Activated CD4-positive, alpha-beta memory T cell treated with anti-CD3 and anti-CD28 coated beads, Interleukin-2, amount 10 ng/mL, durations not matched to agents 7 days and 5 days (primary cell): ENCODE results near the gene HEATR3. TPM values are rescaled to one million over a fixed set of nuclear protein-coding genes. Genes with fewer than 3 reads are reported as not detected.

ENCODE experiments used
- CTCF ChIA-PET: fragments of 350-600 bp; sonication (Branson Sonifier 250); formaldehyde crosslinking; loops from one replicate; lab custom pipeline; 2021; ENCODE audit warnings: antibody characterized with exemption, inconsistent platforms; lab: Charles Lee
- POLR2A ChIA-PET: fragments of 350-600 bp; sonication (Branson Sonifier 250); formaldehyde crosslinking; loops from one replicate; lab custom pipeline; 2021; ENCODE audit warnings: antibody characterized with exemption; lab: Charles Lee
- DNase-seq: peaks from one replicate; pipeline ENCODE4 v3.0.0-alpha.2; 2020
- H3K27ac Mint-ChIP-seq: one replicate; pipeline ENCODE4 v1.8.0; 2021; ENCODE audit warnings: mild to moderate bottlenecking, mixed read lengths
- H3K27me3 Mint-ChIP-seq: one replicate; pipeline ENCODE4 v1.8.0; 2021; ENCODE audit warnings: mixed read lengths
- H3K36me3 Mint-ChIP-seq: one replicate; pipeline ENCODE4 v1.8.0; 2021; ENCODE audit warnings: low read depth, mixed read lengths
- H3K4me1 Mint-ChIP-seq: one replicate; pipeline ENCODE4 v1.8.0; 2021; ENCODE audit warnings: mixed read lengths
- H3K4me3 Mint-ChIP-seq: one replicate; pipeline ENCODE4 v1.8.0; 2021; ENCODE audit warnings: mild to moderate bottlenecking, mixed read lengths
- H3K9me3 Mint-ChIP-seq: one replicate; pipeline ENCODE4 v1.8.0; 2021; ENCODE audit warnings: mixed read lengths
- total RNA-seq, 2 experiments: library from RNA; stranded (reverse); gene quantifications; one replicate each; pipeline ENCODE4 v1.2.3, GENCODE V29; 2021

Gene HEATR3
- total RNA-seq, 2 experiments from 2014 or later: 20.7 to 21.3 TPM

DNA sequence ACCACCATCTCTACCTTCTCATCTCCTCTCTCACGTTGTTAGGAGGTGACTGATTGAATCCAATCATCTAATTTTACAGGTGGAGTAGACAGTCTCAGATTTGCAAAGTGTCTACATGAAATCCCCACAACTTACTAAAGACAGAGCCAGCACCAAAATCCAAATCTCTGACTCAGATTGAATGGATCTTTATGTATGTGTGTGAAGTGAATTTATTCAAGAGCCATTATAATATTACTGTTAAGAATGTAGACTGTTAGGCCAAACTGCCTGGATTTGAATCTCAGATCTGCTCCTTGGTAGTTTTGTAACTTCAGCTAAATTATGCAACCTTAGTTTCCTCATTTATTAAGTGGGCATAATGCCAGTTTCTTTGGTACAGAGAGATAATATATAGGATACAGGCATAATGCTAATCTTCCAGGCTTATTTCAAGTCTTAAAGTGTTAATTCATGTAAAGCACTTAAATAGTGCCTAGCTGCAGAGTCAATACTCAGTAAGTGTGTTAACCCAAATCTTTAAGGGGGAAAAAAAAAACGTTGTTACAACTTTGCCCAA is 28.0 kb upstream of the HEATR3 start:
- H3K4me1 Mint-ChIP-seq: peaks cover 13% of the 10 kb centered on the region
- H3K27ac Mint-ChIP-seq: no peak overlapping the region
- no peaks in the 10 kb centered on the region for H3K9me3 Mint-ChIP-seq
- DNase-seq: no peak
- H3K4me3 Mint-ChIP-seq: no peak overlapping the region
- ChIA-PET CTCF (interaction anchor here (0.7 to 4.5 kb wide), 2 partner anchors 12 to 769 kb away, joined by 3 to 42 read pairs; partner anchors contain the start of gene CNEP1R1), POLR2A (interaction anchor here (0.8 to 1.2 kb wide), 2 partner anchors 11 to 12 kb away, joined by 3 to 4 read pairs; partner anchors contain the start of gene CNEP1R1)
- H3K27me3 Mint-ChIP-seq: peaks cover 3% of the 10 kb centered on the region
- H3K36me3 Mint-ChIP-seq: peaks cover 25% of the 10 kb centered on the region

DNA sequence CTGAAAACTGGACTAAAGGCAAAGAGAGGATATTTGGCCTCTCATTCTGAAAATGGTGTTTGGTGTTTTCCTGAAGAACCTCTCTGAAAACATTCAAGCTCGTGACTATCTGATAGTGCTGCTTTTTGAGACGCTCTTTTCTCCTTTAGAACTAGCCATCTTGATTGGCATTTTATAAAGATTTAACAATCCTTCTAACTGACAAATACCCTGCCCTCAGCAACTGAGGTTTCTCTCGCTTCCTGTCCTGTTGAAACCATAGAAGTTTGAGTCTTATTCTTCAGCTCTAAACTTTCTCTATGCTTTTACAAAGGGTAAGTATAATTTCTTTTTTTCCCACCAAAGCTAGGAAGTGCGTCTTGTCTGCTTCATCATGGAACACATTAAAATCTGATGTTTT is 27.5 kb upstream of the HEATR3 start:
- H3K27ac Mint-ChIP-seq: no peak overlapping the region
- no peak for DNase-seq
- H3K36me3 Mint-ChIP-seq: peaks cover 22% of the 10 kb centered on the region
- H3K27me3 Mint-ChIP-seq: peaks cover 8% of the 10 kb centered on the region
- ChIA-PET CTCF (interaction anchor here (0.8 to 4.5 kb wide), 2 partner anchors 13 to 768 kb away, joined by 3 to 42 read pairs; partner anchors contain the start of gene CNEP1R1), POLR2A (interaction anchor here (0.8 kb wide), 1 partner anchor 13 kb away, joined by 4 read pairs; the partner anchor contains the start of gene CNEP1R1)
- no peaks in the 10 kb centered on the region for H3K9me3 Mint-ChIP-seq
- H3K4me3 Mint-ChIP-seq: no peak overlapping the region
- peaks cover 13% of the 10 kb centered on the region for H3K4me1 Mint-ChIP-seq

DNA sequence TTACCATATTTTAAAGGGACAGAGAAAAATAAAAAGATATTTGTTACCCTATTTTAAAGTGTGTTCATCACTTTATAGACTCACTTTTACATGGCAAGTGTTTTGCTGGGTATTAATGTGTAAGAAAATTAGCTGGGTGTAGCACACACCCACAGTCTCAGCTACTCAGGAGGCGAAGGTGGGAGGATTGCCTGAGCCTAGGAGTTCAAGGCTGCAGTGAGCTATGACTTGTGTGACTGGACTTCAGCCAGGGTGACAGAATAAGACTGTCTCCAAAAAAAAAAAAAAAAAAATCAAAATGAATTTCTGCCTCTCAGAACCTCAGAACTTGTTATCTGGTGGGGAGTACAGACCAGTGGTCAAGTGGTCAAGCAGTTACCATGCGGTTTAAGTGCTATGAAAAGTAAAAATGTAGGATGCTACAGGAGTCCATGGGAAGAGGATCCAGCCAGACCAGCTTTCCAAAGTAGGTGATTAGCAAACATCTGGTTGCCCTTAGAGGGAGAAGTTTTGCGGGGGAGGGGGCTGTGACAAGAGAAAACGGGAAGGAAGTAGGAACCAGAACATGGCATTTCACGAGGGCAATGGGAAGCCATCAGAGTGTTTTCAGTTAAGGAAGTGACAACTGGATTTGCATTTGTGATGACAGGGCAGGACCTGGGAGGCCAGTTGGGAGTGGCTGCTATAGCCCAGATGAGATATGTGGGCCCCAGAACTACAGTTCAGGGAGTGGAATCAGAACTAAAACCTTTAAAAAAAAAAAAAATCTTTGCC is 26.8 kb upstream of the HEATR3 start:
- no peak overlapping the region for H3K4me3 Mint-ChIP-seq
- peaks cover 22% of the 10 kb centered on the region for H3K36me3 Mint-ChIP-seq
- CTCF ChIA-PET: interaction anchor here (0.8 to 4.5 kb wide), 2 partner anchors 13 to 768 kb away, joined by 3 to 42 read pairs; partner anchors contain the start of gene CNEP1R1
- peaks cover 14% of the 10 kb centered on the region for H3K27me3 Mint-ChIP-seq
- H3K9me3 Mint-ChIP-seq: no peaks in the 10 kb centered on the region
- H3K27ac Mint-ChIP-seq: no peak overlapping the region
- peaks cover 13% of the 10 kb centered on the region for H3K4me1 Mint-ChIP-seq
- POLR2A ChIA-PET: interaction anchor here (0.8 kb wide), 1 partner anchor 13 kb away, joined by 4 read pairs; the partner anchor contains the start of gene CNEP1R1
- no peak for DNase-seq

DNA sequence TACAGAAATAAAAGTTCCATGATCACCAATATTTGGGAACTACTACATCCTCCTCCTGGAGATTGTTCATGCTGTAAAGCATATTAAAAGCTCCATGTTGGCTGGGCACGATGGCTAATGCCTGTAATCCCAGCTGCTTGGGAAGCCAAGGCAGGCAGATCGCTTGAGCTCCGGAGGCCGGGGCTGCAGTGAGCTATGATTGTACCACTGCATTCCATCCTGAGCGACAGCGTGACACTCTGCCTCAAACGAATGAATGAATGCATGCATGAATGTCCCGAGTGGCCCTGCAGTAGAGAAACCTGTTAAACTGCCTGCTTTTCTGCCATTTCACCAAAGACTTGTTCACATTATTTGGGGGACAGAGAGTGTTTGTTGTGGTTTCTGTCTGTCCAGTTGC is 25.8 kb upstream of the HEATR3 start:
- Mint-ChIP-seq H3K36me3 (peaks cover 14% of the 10 kb centered on the region), H3K27ac (no peak overlapping the region), H3K4me3 (no peak overlapping the region), H3K27me3 (peaks cover 16% of the 10 kb centered on the region), H3K9me3 (no peaks in the 10 kb centered on the region), H3K4me1 (peaks cover 13% of the 10 kb centered on the region)
- POLR2A ChIA-PET: no interaction called here
- no peak for DNase-seq
- CTCF ChIA-PET: no interaction called here

DNA sequence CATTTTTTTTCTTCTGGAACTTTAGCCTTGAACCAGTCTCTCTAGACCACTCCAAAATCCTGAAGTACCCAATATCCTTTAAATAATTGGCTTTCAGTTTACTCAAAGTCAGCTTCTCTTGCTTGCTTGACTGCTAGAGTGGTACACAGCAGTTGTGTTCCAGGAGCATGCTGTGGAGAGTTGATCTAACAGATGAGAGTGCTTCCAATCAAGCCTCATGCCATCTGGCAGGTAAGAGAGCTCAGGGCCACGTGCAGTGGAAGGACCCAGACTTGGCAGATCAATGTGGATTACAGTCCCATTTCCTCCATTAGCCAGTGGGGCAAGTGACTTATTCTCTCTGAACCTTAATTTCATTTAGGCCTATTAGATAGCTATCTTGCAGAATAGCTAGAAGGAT is 25.1 kb upstream of the HEATR3 start:
- DNase-seq: no peak
- CTCF ChIA-PET: interaction anchor here (0.9 to 1.2 kb wide), 2 partner anchors 16 to 170 kb away, joined by 4 to 5 read pairs; partner anchors contain the start of gene CNEP1R1
- Mint-ChIP-seq H3K9me3 (no peaks in the 10 kb centered on the region), H3K36me3 (peaks cover 11% of the 10 kb centered on the region), H3K27ac (no peak overlapping the region), H3K4me3 (no peak overlapping the region), H3K4me1 (peaks cover 13% of the 10 kb centered on the region), H3K27me3 (peaks cover 16% of the 10 kb centered on the region)
- POLR2A ChIA-PET: no interaction called here

DNA sequence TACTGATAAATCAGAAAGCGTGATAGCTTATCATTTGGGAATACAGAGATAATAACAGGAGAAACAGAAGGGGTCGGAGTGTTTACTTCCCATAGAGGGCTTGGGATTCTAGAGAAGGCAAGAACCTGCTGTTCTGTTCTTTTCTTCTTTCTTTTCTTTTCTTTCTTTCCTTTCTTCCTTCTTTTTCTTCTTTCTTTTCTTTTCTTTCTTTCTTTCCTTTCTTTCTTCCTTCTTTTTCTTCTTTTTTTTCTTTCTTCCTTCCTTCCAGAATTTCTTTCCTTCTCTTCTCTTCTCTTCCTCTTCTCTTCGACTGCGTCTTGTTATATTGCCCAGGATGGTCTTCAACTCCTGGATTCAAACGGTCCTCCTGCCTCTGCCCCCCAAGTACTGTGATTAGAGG is 22.4 kb upstream of the HEATR3 start:
- CTCF ChIA-PET: interaction anchor here (0.9 to 1.7 kb wide), 2 partner anchors 11 to 18 kb away, joined by 4 to 6 read pairs; partner anchors contain the start of gene CNEP1R1
- POLR2A ChIA-PET: interaction anchor here (1.2 kb wide), 1 partner anchor 17 kb away, joined by 4 read pairs; no protein-coding TSS in a partner anchor
- DNase-seq: no peak
- peaks cover 6% of the 10 kb centered on the region for H3K4me1 Mint-ChIP-seq
- H3K9me3 Mint-ChIP-seq: no peaks in the 10 kb centered on the region
- no peak overlapping the region for H3K27ac Mint-ChIP-seq
- peaks cover 2% of the 10 kb centered on the region for H3K36me3 Mint-ChIP-seq
- H3K27me3 Mint-ChIP-seq: peaks cover 19% of the 10 kb centered on the region
- H3K4me3 Mint-ChIP-seq: no peak overlapping the region

DNA sequence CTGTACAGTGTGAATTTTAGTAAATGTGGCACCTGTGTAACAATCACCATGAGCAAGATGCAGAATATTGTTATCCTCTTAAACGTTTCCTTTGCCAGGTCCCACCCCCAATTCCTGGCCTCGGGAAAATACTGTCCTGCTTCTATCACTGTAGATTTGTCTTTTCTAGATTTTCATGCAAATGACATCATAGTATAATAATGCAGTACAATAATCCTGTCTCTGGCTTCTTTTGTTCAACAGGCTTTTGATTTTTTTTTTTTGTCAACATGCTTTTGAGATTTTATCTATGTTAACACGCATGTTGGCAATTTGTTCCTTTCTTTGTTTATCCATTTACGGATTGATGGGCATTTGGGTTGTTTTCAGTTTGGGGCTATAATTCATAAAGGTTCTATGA is 20.4 kb upstream of the HEATR3 start:
- H3K36me3 Mint-ChIP-seq: no peaks in the 10 kb centered on the region
- no peaks in the 10 kb centered on the region for H3K9me3 Mint-ChIP-seq
- H3K27ac Mint-ChIP-seq: no peak overlapping the region
- no peak for DNase-seq
- ChIA-PET POLR2A (no interaction called here), CTCF (no interaction called here)
- H3K27me3 Mint-ChIP-seq: peaks cover 19% of the 10 kb centered on the region
- H3K4me3 Mint-ChIP-seq: no peak overlapping the region
- H3K4me1 Mint-ChIP-seq: no peaks in the 10 kb centered on the region

DNA sequence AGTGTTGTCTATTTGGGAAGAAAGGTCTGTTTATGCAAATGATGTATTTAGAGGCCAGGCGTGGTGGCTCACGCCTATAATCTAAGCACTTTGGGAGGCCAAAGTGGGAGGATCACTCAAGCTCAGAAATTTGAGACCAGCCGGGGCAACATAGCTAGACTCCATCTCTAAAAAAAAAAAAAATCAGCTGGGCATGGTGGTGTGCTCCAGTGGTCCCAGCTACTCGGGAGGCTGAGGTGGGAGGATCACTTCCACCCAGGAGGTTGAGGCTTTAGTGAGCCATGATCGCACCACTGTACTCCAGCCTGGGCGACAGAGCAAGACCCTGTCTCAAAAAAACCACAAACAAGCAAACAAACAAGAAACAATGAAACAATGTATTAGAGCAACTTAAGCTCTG is 18.9 kb upstream of the HEATR3 start:
- no peak overlapping the region for H3K27ac Mint-ChIP-seq
- POLR2A ChIA-PET: no interaction called here
- CTCF ChIA-PET: no interaction called here
- no peak overlapping the region for H3K4me3 Mint-ChIP-seq
- DNase-seq: no peak
- no peaks in the 10 kb centered on the region for H3K9me3 Mint-ChIP-seq
- H3K4me1 Mint-ChIP-seq: no peaks in the 10 kb centered on the region
- peaks cover 28% of the 10 kb centered on the region for H3K27me3 Mint-ChIP-seq
- H3K36me3 Mint-ChIP-seq: no peaks in the 10 kb centered on the region

DNA sequence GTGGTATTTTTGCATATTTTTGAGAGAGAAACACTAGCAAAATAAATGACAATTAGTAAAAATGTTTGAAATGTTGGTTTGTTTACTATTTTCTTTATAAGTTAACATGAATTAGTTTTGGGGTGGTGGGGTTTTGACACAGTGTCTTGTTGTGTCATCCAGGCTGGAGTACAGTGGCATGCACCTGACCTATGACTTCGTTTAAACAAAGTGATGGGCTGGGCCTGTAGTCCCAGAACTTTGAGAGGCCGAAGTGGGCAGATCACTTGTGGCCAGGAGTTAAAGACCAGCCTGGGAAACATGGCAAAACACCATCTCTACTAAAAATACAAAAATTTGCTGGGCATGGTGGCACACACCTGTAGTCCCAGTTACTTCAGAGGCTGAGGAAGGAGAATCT is 17.9 kb upstream of the HEATR3 start:
- Mint-ChIP-seq H3K27me3 (peaks cover 29% of the 10 kb centered on the region), H3K27ac (no peak overlapping the region), H3K4me3 (no peak overlapping the region), H3K9me3 (no peaks in the 10 kb centered on the region), H3K4me1 (no peaks in the 10 kb centered on the region), H3K36me3 (no peaks in the 10 kb centered on the region)
- DNase-seq: no peak
- ChIA-PET POLR2A (no interaction called here), CTCF (no interaction called here)

DNA sequence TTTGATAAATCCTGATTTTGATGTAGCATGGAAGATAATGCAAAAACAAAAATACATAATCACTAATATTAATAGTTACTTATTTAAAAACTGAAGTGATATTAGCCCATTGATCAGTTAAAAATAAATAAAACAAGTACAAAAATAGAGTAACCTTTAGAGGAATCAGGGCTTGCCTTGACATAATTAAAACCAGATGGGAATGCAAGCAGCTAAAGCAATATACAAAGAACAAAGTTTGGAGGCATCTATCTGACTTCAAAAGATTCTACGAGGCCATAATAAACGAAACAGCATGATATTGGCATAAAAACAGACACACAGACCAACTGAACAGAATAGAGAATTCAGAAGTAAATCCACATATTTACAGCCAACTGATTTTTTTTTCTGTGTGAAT is 15.0 kb upstream of the HEATR3 start:
- Mint-ChIP-seq H3K4me3 (no peak overlapping the region), H3K9me3 (peaks cover 6% of the 10 kb centered on the region), H3K27me3 (peaks cover 18% of the 10 kb centered on the region), H3K27ac (no peak overlapping the region), H3K36me3 (no peaks in the 10 kb centered on the region), H3K4me1 (no peaks in the 10 kb centered on the region)
- ChIA-PET POLR2A (no interaction called here), CTCF (no interaction called here)
- DNase-seq: no peak

DNA sequence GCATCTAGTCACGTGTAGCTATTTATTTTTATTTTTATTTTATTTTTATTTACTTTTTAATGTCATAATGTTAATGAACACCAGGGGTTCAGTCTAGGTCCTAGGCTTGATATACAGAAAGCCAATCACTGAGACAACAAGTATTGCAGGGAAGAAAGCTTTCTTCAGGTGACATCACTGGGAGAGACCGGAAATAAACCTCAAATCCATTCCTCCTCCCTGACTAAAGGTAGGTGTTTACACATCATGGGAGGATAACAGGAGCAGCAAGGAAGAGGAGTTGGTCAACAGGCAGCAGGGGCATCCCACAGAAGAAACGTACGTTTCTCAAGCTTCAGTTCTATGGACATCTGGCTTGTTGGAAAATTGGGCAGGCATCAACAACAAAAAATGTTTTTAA is 9.5 kb upstream of the HEATR3 start:
- POLR2A ChIA-PET: no interaction called here
- H3K27ac Mint-ChIP-seq: no peak overlapping the region

DNA sequence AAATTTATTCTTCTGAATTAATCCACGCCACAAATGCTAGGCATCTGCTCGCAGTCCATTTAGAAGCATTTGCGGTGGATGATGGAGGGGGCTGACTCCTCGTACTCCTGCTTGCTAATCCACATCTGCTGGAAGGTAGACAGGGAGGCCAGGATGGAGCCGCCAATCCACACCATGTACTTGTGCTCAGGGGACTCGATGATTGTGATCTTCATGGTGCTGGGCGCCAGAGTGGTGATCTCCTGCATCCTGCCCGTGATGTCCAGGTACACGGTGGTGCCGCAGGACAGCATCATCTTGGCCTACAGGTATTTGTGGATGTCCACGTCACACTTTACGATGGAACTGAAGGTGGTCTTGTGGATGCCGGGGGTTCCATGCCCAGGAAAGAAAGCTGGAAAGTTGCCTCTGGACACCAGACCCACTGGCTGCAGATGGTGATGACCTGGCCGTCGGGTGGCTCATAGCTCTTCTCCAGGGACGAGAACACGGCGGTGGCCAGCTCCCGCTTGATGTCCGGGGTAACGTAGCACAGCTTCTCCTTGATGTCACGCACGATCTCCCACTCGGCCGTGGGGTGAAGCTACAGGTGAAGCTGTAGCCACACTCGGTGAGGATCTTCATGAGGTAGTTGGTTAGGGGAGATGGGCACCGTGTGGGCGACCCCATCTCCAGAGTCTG is 7.5 kb upstream of the HEATR3 start:
- DNase-seq: no peak
- Mint-ChIP-seq H3K27me3 (peaks cover 4% of the 10 kb centered on the region), H3K4me1 (no peaks in the 10 kb centered on the region), H3K36me3 (peaks cover 4% of the 10 kb centered on the region), H3K9me3 (peaks cover 14% of the 10 kb centered on the region), H3K4me3 (no peak overlapping the region), H3K27ac (no peak overlapping the region)
- ChIA-PET CTCF (interaction anchor here (3.4 kb wide), 1 partner anchor 33 kb away, joined by 16 read pairs; the partner anchor contains the start of gene CNEP1R1), POLR2A (no interaction called here)

More for the DNA sequence above, 9.5 kb upstream of the HEATR3 start:
- peaks cover 15% of the 10 kb centered on the region for H3K27me3 Mint-ChIP-seq
- CTCF ChIA-PET: no interaction called here
- peaks cover 14% of the 10 kb centered on the region for H3K9me3 Mint-ChIP-seq
- H3K4me3 Mint-ChIP-seq: no peak overlapping the region
- H3K4me1 Mint-ChIP-seq: no peaks in the 10 kb centered on the region
- no peak for DNase-seq
- peaks cover 4% of the 10 kb centered on the region for H3K36me3 Mint-ChIP-seq

DNA sequence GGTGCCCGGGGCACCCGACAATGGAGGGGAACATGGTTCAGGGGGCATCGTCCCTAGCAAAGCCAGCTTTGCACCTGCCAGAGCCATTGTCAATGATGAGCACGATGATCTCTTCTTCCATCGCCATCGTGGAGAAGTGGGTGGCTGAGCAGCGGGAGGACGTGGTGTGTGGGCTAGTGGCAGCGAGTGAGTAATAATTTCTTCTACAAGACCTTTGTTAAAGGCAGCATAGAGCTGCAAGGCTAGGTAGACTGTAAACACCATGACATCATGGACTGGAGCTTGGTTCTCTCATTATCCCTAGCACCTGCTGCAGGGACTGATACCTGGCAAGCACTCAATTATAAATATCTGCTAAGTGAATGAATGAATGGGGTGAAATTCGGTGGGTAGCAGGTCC is 6.7 kb upstream of the HEATR3 start:
- peaks cover 4% of the 10 kb centered on the region for H3K36me3 Mint-ChIP-seq
- peaks cover 14% of the 10 kb centered on the region for H3K9me3 Mint-ChIP-seq
- POLR2A ChIA-PET: no interaction called here
- H3K27ac Mint-ChIP-seq: no peak overlapping the region
- no peaks in the 10 kb centered on the region for H3K4me1 Mint-ChIP-seq
- DNase-seq: no peak
- CTCF ChIA-PET: interaction anchor here (3.4 kb wide), 1 partner anchor 34 kb away, joined by 16 read pairs; the partner anchor contains the start of gene CNEP1R1
- no peak overlapping the region for H3K4me3 Mint-ChIP-seq
- peaks cover 4% of the 10 kb centered on the region for H3K27me3 Mint-ChIP-seq
